Measurements from ENCODE around the gene LKAAEAR1.
A peak's percentile ranks its signal among the peaks of the same experiment; 100 is the strongest.

The LKAAEAR1 gene

GRCh38 chr20:64053841-64054661 lies 30.1 kb downstream of the LKAAEAR1 start:
- TF ChIP-seq, protein P1, sequence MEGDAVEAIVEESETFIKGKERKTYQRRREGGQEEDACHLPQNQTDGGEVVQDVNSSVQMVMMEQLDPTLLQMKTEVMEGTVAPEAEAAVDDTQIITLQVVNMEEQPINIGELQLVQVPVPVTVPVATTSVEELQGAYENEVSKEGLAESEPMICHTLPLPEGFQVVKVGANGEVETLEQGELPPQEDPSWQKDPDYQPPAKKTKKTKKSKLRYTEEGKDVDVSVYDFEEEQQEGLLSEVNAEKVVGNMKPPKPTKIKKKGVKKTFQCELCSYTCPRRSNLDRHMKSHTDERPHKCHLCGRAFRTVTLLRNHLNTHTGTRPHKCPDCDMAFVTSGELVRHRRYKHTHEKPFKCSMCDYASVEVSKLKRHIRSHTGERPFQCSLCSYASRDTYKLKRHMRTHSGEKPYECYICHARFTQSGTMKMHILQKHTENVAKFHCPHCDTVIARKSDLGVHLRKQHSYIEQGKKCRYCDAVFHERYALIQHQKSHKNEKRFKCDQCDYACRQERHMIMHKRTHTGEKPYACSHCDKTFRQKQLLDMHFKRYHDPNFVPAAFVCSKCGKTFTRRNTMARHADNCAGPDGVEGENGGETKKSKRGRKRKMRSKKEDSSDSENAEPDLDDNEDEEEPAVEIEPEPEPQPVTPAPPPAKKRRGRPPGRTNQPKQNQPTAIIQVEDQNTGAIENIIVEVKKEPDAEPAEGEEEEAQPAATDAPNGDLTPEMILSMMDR (IDR thresholded peaks at IDR 0.05; ENCODE audit: extremely low read depth, missing control alignments) = no peak
- DNase-seq (ENCODE audit: low spot score) = peak; percentile 70

- TF ChIP-seq, protein P1 (IDR thresholded peaks at IDR 0.05; ENCODE audit: extremely low read depth, missing control alignments) = no peak
- DNase-seq (ENCODE audit: low spot score) = no peak
Measured at GRCh38 chr20:64052987-64053840, 31.0 kb downstream of the LKAAEAR1 start.

DNA sequence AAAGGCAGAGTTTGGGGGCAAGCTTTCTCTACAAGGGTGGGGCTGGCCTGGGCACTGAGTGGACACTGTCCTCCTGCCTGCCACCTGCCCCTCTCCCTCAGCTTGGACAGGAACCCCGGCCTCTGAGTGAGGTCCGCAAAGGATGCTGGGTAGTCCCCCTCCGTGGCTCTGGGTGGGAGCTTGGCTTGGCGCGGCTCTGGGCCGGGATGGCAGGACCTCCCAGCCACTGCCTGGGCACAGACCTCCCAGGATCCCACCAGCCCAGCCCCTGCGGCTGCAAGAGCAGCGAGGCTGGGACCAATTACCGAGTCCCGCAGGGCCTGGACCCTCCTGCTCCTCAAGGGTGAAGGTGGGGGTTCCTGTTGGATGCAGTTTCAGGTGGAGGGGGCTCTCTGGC lies 31.9 kb downstream of the LKAAEAR1 start:
- DNase-seq (ENCODE audit: low spot score) = no peak
- TF ChIP-seq, protein P1 (IDR thresholded peaks at IDR 0.05; ENCODE audit: extremely low read depth, missing control alignments) = no peak

GRCh38 chr20:64051561-64052325 lies 32.5 kb downstream of the LKAAEAR1 start:
- TF ChIP-seq, protein P1 (IDR thresholded peaks at IDR 0.05; ENCODE audit: extremely low read depth, missing control alignments) = no peak
- DNase-seq (ENCODE audit: low spot score) = no peak

GRCh38 chr20:64051033-64051452 lies 33.2 kb downstream of the LKAAEAR1 start:
- TF ChIP-seq, protein P1 (IDR thresholded peaks at IDR 0.05; ENCODE audit: extremely low read depth, missing control alignments) = no peak
- no peak for DNase-seq (ENCODE audit: low spot score)

DNA sequence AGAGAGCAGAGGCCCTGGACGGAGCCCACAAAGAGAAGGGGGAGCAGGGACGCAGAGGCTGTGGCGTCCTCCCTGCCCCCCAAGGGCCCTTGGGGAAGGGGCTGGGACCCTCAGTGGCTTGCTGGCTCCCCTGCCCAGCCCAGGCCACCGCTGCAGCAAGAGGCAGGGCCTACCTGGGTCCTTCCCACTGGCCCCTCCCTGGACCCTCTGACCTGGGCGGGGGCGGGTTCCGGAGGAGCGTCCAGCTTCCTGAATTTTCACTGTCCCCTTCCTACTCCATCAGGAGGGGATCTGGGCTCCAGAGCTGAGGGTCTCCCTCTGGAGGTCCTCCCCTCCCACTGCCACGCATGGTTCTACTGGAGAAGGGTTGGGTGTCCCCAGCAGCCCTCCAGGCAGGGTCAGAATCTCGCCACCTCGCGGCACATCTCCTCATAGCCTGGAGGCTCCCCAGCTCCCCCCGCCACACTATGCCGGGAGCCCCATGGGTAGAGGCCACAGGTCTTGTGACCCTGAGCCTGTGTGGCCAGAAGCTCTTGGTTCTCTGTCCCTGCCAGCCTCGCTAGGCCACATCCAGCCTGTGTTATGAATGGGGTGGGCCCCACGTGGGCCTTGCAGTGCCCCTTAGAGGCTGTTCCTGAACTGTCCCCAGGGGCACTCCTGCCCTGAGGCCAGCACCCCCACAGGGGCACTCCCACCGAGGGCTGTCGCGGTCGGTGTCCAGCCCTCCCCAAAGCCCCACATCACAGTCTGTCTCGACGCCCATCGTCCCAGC lies 33.8 kb downstream of the LKAAEAR1 start:
- TF ChIP-seq, protein P1 (IDR thresholded peaks at IDR 0.05; ENCODE audit: extremely low read depth, missing control alignments) = no peak
- DNase-seq (ENCODE audit: low spot score) = no peak
